ENCODE measurements around the gene DGKH.

The DGKH gene

DNA sequence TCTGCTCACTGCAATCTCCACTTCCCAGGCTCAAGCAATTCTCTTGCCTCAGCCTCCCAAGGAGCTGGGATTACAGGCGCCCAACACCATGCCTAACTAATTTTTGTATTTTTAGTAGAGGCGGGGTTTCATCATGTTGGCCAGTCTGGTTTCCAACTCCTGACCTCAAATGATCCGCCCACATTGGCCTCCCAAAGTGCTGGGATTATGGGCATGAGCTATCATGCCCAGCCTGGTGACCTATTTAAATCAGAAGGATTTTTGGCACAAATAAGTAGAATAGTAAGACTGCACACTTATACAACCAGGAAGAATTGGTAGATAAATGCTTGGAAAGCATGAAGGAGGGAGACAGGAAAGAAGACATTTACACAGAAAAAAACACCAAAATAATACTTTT lies 170.1 kb downstream of the DGKH start:
- Histone ChIP-seq H3K27ac (replicated peaks; ENCODE audit: low read length) (no peak overlapping the region), H3K36me3 (replicated peaks in 1 of 2; ENCODE audit: control insufficient read depth in 2 of 2, insufficient read depth in 2 of 2, low read length in 2 of 2) (peaks cover 6 to 77% of the 10 kb centered on the region in 2 donors), H3K23ac (ENCODE audit: low read depth, low read length, poor library complexity) (no peak overlapping the region), H2BK15ac (ENCODE audit: low read length) (no peak overlapping the region), H3K18ac (ENCODE audit: low read length) (no peak overlapping the region), H2BK12ac (ENCODE audit: low read length) (no peak overlapping the region), H3K4me2 (ENCODE audit: insufficient read depth, low read length, poor library complexity, severe bottlenecking) (no peak overlapping the region), H4K91ac (ENCODE audit: low read depth, low read length, poor library complexity) (no peak overlapping the region), H3K79me1 (ENCODE audit: low read depth, low read length) (no peaks in the 10 kb centered on the region), H2BK120ac (ENCODE audit: low read depth, low read length) (no peak overlapping the region), H4K8ac (ENCODE audit: low read depth, low read length) (no peak overlapping the region), H3K9ac (ENCODE audit: low read depth, low read length, poor library complexity) (no peak overlapping the region), H3K4ac (ENCODE audit: low read length) (no peak overlapping the region), H2BK5ac (ENCODE audit: low read length) (no peak overlapping the region), H3K4me3 (ENCODE audit: low read length in 2 of 2) (no peak overlapping the region), H3K14ac (ENCODE audit: low read length) (no peak overlapping the region), H3K4me1 (ENCODE audit: control insufficient read depth in 2 of 2, insufficient read depth in 1 of 2, low read depth in 1 of 2, low read length in 2 of 2) (peaks cover 5 to 6% of the 10 kb centered on the region in 2 donors), H3K9me3 (replicated peaks in 1 of 2; ENCODE audit: control insufficient read depth in 2 of 2, insufficient read depth in 1 of 2, low read depth in 1 of 2, low read length in 2 of 2) (no peaks in the 10 kb centered on the region), H3K27me3 (ENCODE audit: control insufficient read depth in 3 of 3, insufficient read depth in 3 of 3, low read depth in 1 of 3, low read length in 3 of 3) (no peaks in the 10 kb centered on the region), H2AK5ac (ENCODE audit: low read depth, low read length) (no peak overlapping the region), H2AFZ (ENCODE audit: low read length) (no peak overlapping the region)
- DNase-seq (ENCODE audit: low spot score): no peak
- no CpG with 5 or more reads among the region's 3 CpGs for WGBS, 2 donors (ENCODE audit: extremely low coverage in 2 of 2, insufficient read length in 2 of 2, insufficient replicate concordance in 1 of 2)

DNA sequence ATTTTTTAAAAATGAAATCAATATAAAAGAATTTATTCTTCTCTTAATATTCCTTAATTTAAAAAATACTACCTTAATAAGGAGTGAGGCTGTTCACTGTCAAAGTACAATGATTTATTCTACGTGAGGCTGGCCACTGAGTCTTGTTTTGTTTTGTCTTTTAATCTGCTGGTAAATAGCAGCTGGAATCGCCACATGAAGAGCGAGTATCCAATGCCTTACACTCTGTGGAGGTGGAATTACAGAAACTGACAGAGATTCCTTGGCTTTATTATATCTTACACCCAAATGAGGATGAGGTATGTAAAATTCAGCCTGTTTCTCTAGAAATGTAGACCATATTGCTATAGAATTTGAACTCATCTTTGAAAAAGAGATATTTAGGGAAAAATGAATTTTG lies 170.6 kb downstream of the DGKH start:
- no peak overlapping the region for H2BK12ac ChIP-seq (ENCODE audit: low read length)
- no peak overlapping the region for H4K91ac ChIP-seq (ENCODE audit: low read depth, low read length, poor library complexity)
- H3K14ac ChIP-seq (ENCODE audit: low read length): no peak overlapping the region
- H3K9ac ChIP-seq (ENCODE audit: low read depth, low read length, poor library complexity): no peak overlapping the region
- peaks cover 5 to 6% of the 10 kb centered on the region in 2 donors for H3K4me1 ChIP-seq (ENCODE audit: control insufficient read depth in 2 of 2, insufficient read depth in 1 of 2, low read depth in 1 of 2, low read length in 2 of 2)
- H3K27ac ChIP-seq (replicated peaks; ENCODE audit: low read length): no peak overlapping the region
- no peak overlapping the region for H2BK15ac ChIP-seq (ENCODE audit: low read length)
- no peak overlapping the region for H2BK5ac ChIP-seq (ENCODE audit: low read length)
- peaks cover 6 to 78% of the 10 kb centered on the region in 2 donors for H3K36me3 ChIP-seq (replicated peaks in 1 of 2; ENCODE audit: control insufficient read depth in 2 of 2, insufficient read depth in 2 of 2, low read length in 2 of 2)
- H3K4me2 ChIP-seq (ENCODE audit: insufficient read depth, low read length, poor library complexity, severe bottlenecking): no peak overlapping the region
- no peaks in the 10 kb centered on the region for H3K9me3 ChIP-seq (replicated peaks in 1 of 2; ENCODE audit: control insufficient read depth in 2 of 2, insufficient read depth in 1 of 2, low read depth in 1 of 2, low read length in 2 of 2)
- H3K18ac ChIP-seq (ENCODE audit: low read length): no peak overlapping the region
- DNase-seq (ENCODE audit: low spot score): no peak
- H3K4me3 ChIP-seq (ENCODE audit: low read length in 2 of 2): no peak overlapping the region
- H3K27me3 ChIP-seq (ENCODE audit: control insufficient read depth in 3 of 3, insufficient read depth in 3 of 3, low read depth in 1 of 3, low read length in 3 of 3): no peaks in the 10 kb centered on the region
- H3K23ac ChIP-seq (ENCODE audit: low read depth, low read length, poor library complexity): no peak overlapping the region
- no CpG with 5 or more reads among the region's 3 CpGs for WGBS, 2 donors (ENCODE audit: extremely low coverage in 2 of 2, insufficient read length in 2 of 2, insufficient replicate concordance in 1 of 2)
- H4K8ac ChIP-seq (ENCODE audit: low read depth, low read length): no peak overlapping the region
- no peak overlapping the region for H2AFZ ChIP-seq (ENCODE audit: low read length)
- H3K4ac ChIP-seq (ENCODE audit: low read length): no peak overlapping the region
- H2BK120ac ChIP-seq (ENCODE audit: low read depth, low read length): no peak overlapping the region
- H3K79me1 ChIP-seq (ENCODE audit: low read depth, low read length): no peaks in the 10 kb centered on the region
- H2AK5ac ChIP-seq (ENCODE audit: low read depth, low read length): no peak overlapping the region

DNA sequence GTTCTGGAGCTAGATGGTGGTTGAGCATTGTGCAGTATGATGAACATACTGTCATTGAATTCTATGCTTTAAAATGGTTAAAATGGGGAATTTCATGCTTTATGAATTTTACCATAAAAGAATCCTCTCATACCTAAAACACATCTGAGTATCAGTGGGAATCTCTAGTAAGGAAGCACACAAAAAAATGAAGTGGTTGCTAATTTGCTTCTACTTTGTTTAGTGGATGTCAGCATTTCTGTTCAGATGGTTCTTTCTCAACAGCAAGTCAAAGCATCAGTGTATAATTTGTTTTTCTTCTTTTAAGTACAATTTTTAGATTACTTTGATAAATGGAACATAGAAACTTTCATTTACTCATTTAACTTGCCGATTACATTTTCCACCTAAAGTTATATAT lies 171.4 kb downstream of the DGKH start:
- WGBS, 2 donors (ENCODE audit: extremely low coverage in 2 of 2, insufficient read length in 2 of 2, insufficient replicate concordance in 1 of 2): no CpG with 5 or more reads among the region's 1 CpG
- H3K9me3 ChIP-seq (replicated peaks in 1 of 2; ENCODE audit: control insufficient read depth in 2 of 2, insufficient read depth in 1 of 2, low read depth in 1 of 2, low read length in 2 of 2): no peaks in the 10 kb centered on the region

DNA sequence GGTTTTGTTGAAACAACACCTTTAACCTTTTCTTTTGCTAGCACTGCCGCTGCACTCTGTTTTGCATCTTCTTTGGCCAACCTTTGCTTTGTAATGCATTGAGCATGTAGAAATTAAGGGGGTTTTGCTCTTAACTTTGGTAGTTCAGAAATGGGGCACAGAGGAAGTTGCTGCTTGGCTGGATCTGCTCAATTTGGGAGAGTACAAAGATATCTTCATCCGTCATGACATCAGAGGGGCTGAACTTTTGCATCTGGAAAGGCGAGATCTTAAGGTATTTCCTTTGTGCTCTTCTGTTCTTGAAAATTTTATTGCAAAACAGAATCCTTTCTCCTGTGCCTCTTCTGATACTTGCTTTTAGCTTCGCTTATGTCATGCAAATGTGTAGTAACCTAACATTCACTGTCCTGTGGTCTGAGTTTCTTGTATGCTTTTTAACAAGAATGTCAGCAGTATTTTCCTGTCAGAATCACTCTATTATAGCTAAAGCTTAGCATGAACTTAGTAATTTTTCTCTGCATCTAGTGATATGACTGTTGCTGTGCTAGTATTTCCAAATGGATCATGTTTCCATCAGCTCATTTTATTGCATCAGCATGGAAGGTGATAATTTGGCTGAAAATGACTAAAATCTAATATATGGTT lies 172.8 kb downstream of the DGKH start:
- H3K4me2 ChIP-seq (ENCODE audit: insufficient read depth, low read length, poor library complexity, severe bottlenecking): no peak overlapping the region
- H2BK12ac ChIP-seq (ENCODE audit: low read length): no peak overlapping the region
- H3K79me1 ChIP-seq (ENCODE audit: low read depth, low read length): no peaks in the 10 kb centered on the region
- no peak overlapping the region for H2BK5ac ChIP-seq (ENCODE audit: low read length)
- H2AFZ ChIP-seq (ENCODE audit: low read length): no peak overlapping the region
- no peak overlapping the region for H3K4me3 ChIP-seq (ENCODE audit: low read length in 2 of 2)
- H2BK120ac ChIP-seq (ENCODE audit: low read depth, low read length): no peak overlapping the region
- H4K91ac ChIP-seq (ENCODE audit: low read depth, low read length, poor library complexity): no peak overlapping the region
- no peak overlapping the region for H3K18ac ChIP-seq (ENCODE audit: low read length)
- no peaks in the 10 kb centered on the region for H3K4me1 ChIP-seq (ENCODE audit: control insufficient read depth in 2 of 2, insufficient read depth in 1 of 2, low read depth in 1 of 2, low read length in 2 of 2)
- no peak overlapping the region for H2AK5ac ChIP-seq (ENCODE audit: low read depth, low read length)
- no peak overlapping the region for H3K9ac ChIP-seq (ENCODE audit: low read depth, low read length, poor library complexity)
- H3K4ac ChIP-seq (ENCODE audit: low read length): no peak overlapping the region
- H3K27me3 ChIP-seq (ENCODE audit: control insufficient read depth in 3 of 3, insufficient read depth in 3 of 3, low read depth in 1 of 3, low read length in 3 of 3): no peaks in the 10 kb centered on the region
- no peak overlapping the region for H4K8ac ChIP-seq (ENCODE audit: low read depth, low read length)
- DNase-seq (ENCODE audit: low spot score): no peak
- peaks cover 6 to 80% of the 10 kb centered on the region in 2 donors for H3K36me3 ChIP-seq (replicated peaks in 1 of 2; ENCODE audit: control insufficient read depth in 2 of 2, insufficient read depth in 2 of 2, low read length in 2 of 2)
- no peak overlapping the region for H3K14ac ChIP-seq (ENCODE audit: low read length)
- WGBS, 2 donors (ENCODE audit: extremely low coverage in 2 of 2, insufficient read length in 2 of 2, insufficient replicate concordance in 1 of 2): no CpG with 5 or more reads among the region's 4 CpGs
- no peak overlapping the region for H2BK15ac ChIP-seq (ENCODE audit: low read length)
- H3K9me3 ChIP-seq (replicated peaks in 1 of 2; ENCODE audit: control insufficient read depth in 2 of 2, insufficient read depth in 1 of 2, low read depth in 1 of 2, low read length in 2 of 2): no peaks in the 10 kb centered on the region
- H3K23ac ChIP-seq (ENCODE audit: low read depth, low read length, poor library complexity): no peak overlapping the region
- H3K27ac ChIP-seq (replicated peaks; ENCODE audit: low read length): no peak overlapping the region

More for the DNA sequence above, 171.4 kb downstream of the DGKH start:
- Histone ChIP-seq H3K36me3 (replicated peaks in 1 of 2; ENCODE audit: control insufficient read depth in 2 of 2, insufficient read depth in 2 of 2, low read length in 2 of 2) (peaks cover 6 to 77% of the 10 kb centered on the region in 2 donors), H4K91ac (ENCODE audit: low read depth, low read length, poor library complexity) (no peak overlapping the region), H2BK120ac (ENCODE audit: low read depth, low read length) (no peak overlapping the region), H3K27me3 (ENCODE audit: control insufficient read depth in 3 of 3, insufficient read depth in 3 of 3, low read depth in 1 of 3, low read length in 3 of 3) (no peaks in the 10 kb centered on the region), H4K8ac (ENCODE audit: low read depth, low read length) (no peak overlapping the region), H2BK12ac (ENCODE audit: low read length) (no peak overlapping the region), H3K27ac (replicated peaks; ENCODE audit: low read length) (no peak overlapping the region), H2AFZ (ENCODE audit: low read length) (no peak overlapping the region), H2BK15ac (ENCODE audit: low read length) (no peak overlapping the region), H2AK5ac (ENCODE audit: low read depth, low read length) (no peak overlapping the region), H3K4me1 (ENCODE audit: control insufficient read depth in 2 of 2, insufficient read depth in 1 of 2, low read depth in 1 of 2, low read length in 2 of 2) (peaks cover 5 to 6% of the 10 kb centered on the region in 2 donors), H3K79me1 (ENCODE audit: low read depth, low read length) (no peaks in the 10 kb centered on the region), H3K4ac (ENCODE audit: low read length) (no peak overlapping the region), H3K4me3 (ENCODE audit: low read length in 2 of 2) (no peak overlapping the region), H3K23ac (ENCODE audit: low read depth, low read length, poor library complexity) (no peak overlapping the region), H3K14ac (ENCODE audit: low read length) (no peak overlapping the region), H3K18ac (ENCODE audit: low read length) (no peak overlapping the region), H3K4me2 (ENCODE audit: insufficient read depth, low read length, poor library complexity, severe bottlenecking) (no peak overlapping the region), H3K9ac (ENCODE audit: low read depth, low read length, poor library complexity) (no peak overlapping the region), H2BK5ac (ENCODE audit: low read length) (no peak overlapping the region)
- DNase-seq (ENCODE audit: low spot score): no peak

All from neuronal stem cell (in vitro differentiated cells).